Heart right ventricle (tissue), 16 donors: ENCODE measurements around the gene TOGARAM2. TPM values are rescaled to one million over a fixed set of nuclear protein-coding genes. Genes with fewer than 3 reads are reported as not detected.

Experiments
- ATAC-seq, 8 donors: fragments of 200-7000 bp; cut with Tn5 transposase; one replicate each; pipeline ENCODE4 v1.9.1; 2020; ENCODE audit warnings: mild to moderate bottlenecking in 8 of 8, moderate library complexity in 8 of 8, moderate number of reproducible peaks in 1 of 8
- DNase-seq, 2 donors: peaks; one replicate each; pipeline ENCODE4 v3.0.0-alpha.2; 2020
- H3K27ac ChIP-seq, 10 donors: fragments of 200-600 bp; sonication (generic) in 2 of 10; one replicate each; pipeline versions ENCODE4 v1.5.0 to v1.8.0; 2020 to 2022; ENCODE audit warnings: mild to moderate bottlenecking in 3 of 10
- H3K27me3 ChIP-seq, 7 donors: fragments of 200-600 bp; one replicate each; pipeline ENCODE4 v1.8.0; 2021 to 2022; ENCODE audit warnings: mild to moderate bottlenecking in 2 of 7
- H3K36me3 ChIP-seq, 9 donors: fragments of 200-600 bp; sonication (generic) in 1 of 9; one replicate each; pipeline versions ENCODE4 v1.5.0 to v1.8.0; 2020 to 2022; ENCODE audit warnings: mild to moderate bottlenecking in 2 of 9
- H3K4me1 ChIP-seq, 9 donors: fragments of 200-600 bp; sonication (generic) in 1 of 9; one replicate each; pipeline versions ENCODE4 v1.5.0 to v1.8.0; 2020 to 2022; ENCODE audit warnings: mild to moderate bottlenecking in 4 of 9
- H3K4me3 ChIP-seq, 10 donors: fragments of 200-600 bp; sonication (generic) in 2 of 10; one replicate each; pipeline versions ENCODE4 v1.5.0 to v1.8.0; 2020 to 2022; ENCODE audit warnings: mild to moderate bottlenecking in 7 of 10, moderate library complexity in 2 of 10
- H3K9me3 ChIP-seq, 11 donors: fragments of 200-600 bp in 10 of 11; sonication (generic) in 2 of 11; one replicate each; pipeline versions ENCODE4 v1.5.0 to v1.8.0; 2013 to 2022; ENCODE audit warnings: mild to moderate bottlenecking in 2 of 11, control low read depth in 1 of 11, moderate library complexity in 1 of 11
- CTCF ChIP-seq, 9 donors: fragments of 200-600 bp; sonication (generic) in 2 of 9; IDR thresholded peaks; one replicate each; pipeline versions ENCODE4 v1.5.0 to v1.8.0; 2021 to 2022; ENCODE audit warnings: antibody characterized with exemption in 9 of 9, mild to moderate bottlenecking in 5 of 9, moderate library complexity in 1 of 9
- WGBS, 2 donors: extraction: QIAGEN DNeasy Blood & Tissue Kit; methylation state at CpG; one replicate each; pipeline ENCODE4 v1.1.7; 2013; ENCODE audit warnings: inconsistent platforms in 1 of 2; 5-methylcytosine and 5-hydroxymethylcytosine counted together
- intact Hi-C, 10 donors: fragments of 100-400 bp; cut with DNase I; formaldehyde crosslinking; loops; one replicate each; pipeline versions ENCODE4 v1.11.1 to v1.14.2; 2022
- polyA plus RNA-seq, 2 donors: library from polyadenylated mRNA; stranded (reverse); fragments of 200-250 nt; gene quantifications; one replicate each; pipeline ENCODE4 v1.2.3, GENCODE V29; 2013
- total RNA-seq, 10 donors: library from RNA; stranded (reverse); fragmentation: NEBNext Ultra II Directional in 3 of 10; extraction: Animal tissue kit (Norgen Biotek cat#: 25700) in 3 of 10; gene quantifications; one replicate each; pipeline versions ENCODE4 v1.2.1 to v1.2.4, GENCODE V29; 2021 to 2023
- donor health status: Arrhythmogenic right ventricular cardiomyopathy.
- donor health status: ischemic (EF 13 %, LVEDD 7.1; RV severe dilation, severe dysfunction).
- donor health status: healthy with polysubstance abuse.
- donor health status: DM: no; HTN: yes; CAD: no.
- donor health status: DM: no; HTN: no; CAD: no.
- donor health status: ischemic (EF 25% LVEDD 6.9; RV normal size, moderate dysfunction).
- donor health status: ischemic (EF 25% LVEDD 5.7; RV mildly dilated, moderate dysfunction).
- donor health status: healthy.
- donor health status: DM: yes; HTN: yes; CAD: no.
- donor health status: Ischemic cardiomyopathy.
- donor health status: ischemic (EF 35%, LVEDD 5.7; RV mildly dilated, moderate dysfunction).
- donor health status: nonischemic (EF 11% LVEDD 7.7; RV severe dilation, severe dysfunction).
- donor health status: DM: yes; HTN: yes; CAD: no.
- donor health status: PGD.
- donor health status: ischemic (EF 29% LVEDD 5.4; RV normal size, mild dysfunction).
- donor health status: nonischemic (EF 23%, LVEDD 6.1; RV moderate dilation, normal function).

TOGARAM2 gene
- total and polyA plus RNA-seq, 12 donors: 1.4 to 68.3 (median 14.6) TPM

- no peak for DNase-seq
- TF ChIP-seq CTCF (IDR thresholded peaks at IDR 0.05): no peak
- WGBS, 2 donors: 95 to 99% methylated on average over 2 of the region's 2 CpGs
- no peak overlapping the region for H3K4me3 ChIP-seq
- no peak overlapping the region for H3K27ac ChIP-seq
- H3K9me3 ChIP-seq: peaks cover 0 to 9% (median 0%) of the 10 kb centered on the region in 11 donors
- H3K4me1 ChIP-seq: peaks cover 0 to 23% (median 0%) of the 10 kb centered on the region in 9 donors
- intact Hi-C loops: no loop called here
- peaks cover 0 to 66% (median 26%) of the 10 kb centered on the region in 9 donors for H3K36me3 ChIP-seq
- H3K27me3 ChIP-seq: no peaks in the 10 kb centered on the region
- ATAC-seq: no peak
Observed at GRCh38 chr2:28948160-28948559, 32.9 kb upstream of the TOGARAM2 start.

GRCh38 chr2:28949190-28949589, 31.9 kb upstream of the TOGARAM2 start:
- ATAC-seq: no peak
- no peak for TF ChIP-seq CTCF (IDR thresholded peaks at IDR 0.05)
- peaks cover 0 to 56% (median 16%) of the 10 kb centered on the region in 9 donors for H3K36me3 ChIP-seq
- H3K27ac ChIP-seq: no peak overlapping the region
- H3K4me1 ChIP-seq: peaks cover 0 to 30% (median 0%) of the 10 kb centered on the region in 9 donors
- intact Hi-C loops: no loop called here
- no peak for DNase-seq
- WGBS, 2 donors: 97 to 98% methylated on average over 1 of the region's 1 CpG
- no peak overlapping the region for H3K4me3 ChIP-seq
- peaks cover 0 to 9% (median 0%) of the 10 kb centered on the region in 11 donors for H3K9me3 ChIP-seq
- H3K27me3 ChIP-seq: no peaks in the 10 kb centered on the region

GRCh38 chr2:28949617-28950305, 31.3 kb upstream of the TOGARAM2 start:
- 89% methylated on average over 11 of the region's 11 CpGs for WGBS, 2 donors
- DNase-seq (no peak), ATAC-seq (no peak)
- no peak for TF ChIP-seq CTCF (IDR thresholded peaks at IDR 0.05)
- peaks cover 0 to 50% (median 16%) of the 10 kb centered on the region in 9 donors for H3K36me3 ChIP-seq
- intact Hi-C loops: loop anchor here in 4 of 10 donors (10.0 kb wide), 4 partner anchors 125 to 1125 kb away; no protein-coding TSS in a partner anchor
- H3K4me3 ChIP-seq: no peak overlapping the region
- H3K4me1 ChIP-seq: peaks cover 0 to 30% (median 0%) of the 10 kb centered on the region in 9 donors
- H3K27me3 ChIP-seq: no peaks in the 10 kb centered on the region
- H3K9me3 ChIP-seq: peaks cover 0 to 9% (median 0%) of the 10 kb centered on the region in 11 donors
- H3K27ac ChIP-seq: no peak overlapping the region

- no peak for TF ChIP-seq CTCF (IDR thresholded peaks at IDR 0.05)
- intact Hi-C loops: loop anchor here in 4 of 10 donors (10.0 kb wide), 4 partner anchors 126 to 1124 kb away; no protein-coding TSS in a partner anchor
- DNase-seq: no peak
- H3K27ac ChIP-seq: no peak overlapping the region
- H3K9me3 ChIP-seq: peaks cover 0 to 9% (median 0%) of the 10 kb centered on the region in 11 donors
- H3K4me1 ChIP-seq: peaks cover 0 to 32% (median 0%) of the 10 kb centered on the region in 9 donors
- no peaks in the 10 kb centered on the region for H3K27me3 ChIP-seq
- no peak for ATAC-seq
- no peak overlapping the region for H3K4me3 ChIP-seq
- 95 to 96% methylated on average over 12 of the region's 12 CpGs for WGBS, 2 donors
- H3K36me3 ChIP-seq: peaks cover 0 to 37% (median 16%) of the 10 kb centered on the region in 9 donors
Observed at GRCh38 chr2:28950941-28951630, 30.0 kb upstream of the TOGARAM2 start.
